DMS114 treated with DMSO at 0.1 percent for 48 hours (cell line): ENCODE measurements around the gene C16orf74.
A peak's percentile ranks its signal among the peaks of the same experiment; 100 is the strongest.

Experiments used
- DNase-seq: peaks from one replicate; lab custom pipeline; 2025; ENCODE audit not compliant: unreplicated experiment; lab: John Stamatoyannopoulos, UW

The C16orf74 gene

GRCh38 chr16:85698459-85698891 is 52.4 kb downstream of the C16orf74 start:
- DNase-seq, result no peak

GRCh38 chr16:85697431-85697830 is 53.5 kb downstream of the C16orf74 start:
- DNase-seq, result no peak

GRCh38 chr16:85696781-85697180 is 54.1 kb downstream of the C16orf74 start:
- no peak for DNase-seq

- DNase-seq, result no peak
These were observed 55.4 kb downstream of the C16orf74 start for GRCh38 chr16:85695196-85696128.

GRCh38 chr16:85690469-85691064 is 60.3 kb downstream of the C16orf74 start:
- DNase-seq, result no peak

- no peak for DNase-seq
These were observed 61.0 kb downstream of the C16orf74 start for GRCh38 chr16:85689950-85690320.

- DNase-seq, result no peak
These were observed 61.5 kb downstream of the C16orf74 start for GRCh38 chr16:85689285-85689949.

GRCh38 chr16:85688586-85689284 is 62.2 kb downstream of the C16orf74 start, which contains the start of gene GINS2:
GINS2 (minus strand) TSS chr16:85688954; CDS start chr16:85688898, 56 bp downstream.
- peak; percentile 67 for DNase-seq

- DNase-seq, result no peak
These were observed 63.0 kb downstream of the C16orf74 start for GRCh38 chr16:85687651-85688471.

GRCh38 chr16:85686912-85687591 is 63.8 kb downstream of the C16orf74 start:
- DNase-seq, result no peak

- no peak for DNase-seq
These were observed 65.6 kb downstream of the C16orf74 start for GRCh38 chr16:85685251-85685650.

GRCh38 chr16:85683363-85683762 is 67.5 kb downstream of the C16orf74 start:
- DNase-seq, result no peak

- no peak for DNase-seq
These were observed 68.4 kb downstream of the C16orf74 start for GRCh38 chr16:85682516-85682915.

GRCh38 chr16:85681255-85681654 is 69.6 kb downstream of the C16orf74 start:
- no peak for DNase-seq

- DNase-seq, result no peak
These were observed 70.4 kb downstream of the C16orf74 start for GRCh38 chr16:85680352-85680944.

- no peak for DNase-seq
These were observed 71.0 kb downstream of the C16orf74 start for GRCh38 chr16:85679870-85680269.

- DNase-seq, result no peak
These were observed 72.1 kb downstream of the C16orf74 start for GRCh38 chr16:85678821-85679220.

- DNase-seq, result no peak
These were observed 72.9 kb downstream of the C16orf74 start for GRCh38 chr16:85678016-85678415.

- no peak for DNase-seq
These were observed 73.4 kb downstream of the C16orf74 start for GRCh38 chr16:85677383-85677967.
